Neuronal stem cell (in vitro differentiated cells): ENCODE data around the gene CDC42BPA.

ENCODE experiments used
- DNase-seq: peaks from one replicate; pipeline ENCODE4 v3.0.0-alpha.2; 2013; ENCODE audit warnings: low spot score
- H2AFZ ChIP-seq: one replicate; pipeline ENCODE4 v1.6.1; 2013; ENCODE audit warnings: mild to moderate bottlenecking, low read length, inconsistent platforms
- H2AK5ac ChIP-seq: 2 replicates; pipeline ENCODE4 v1.6.1; 2013; ENCODE audit warnings: low read depth, mild to moderate bottlenecking, inconsistent platforms, low read length, moderate library complexity, mixed read lengths
- H2BK120ac ChIP-seq: 2 replicates; pipeline ENCODE4 v1.6.1; 2013; ENCODE audit warnings: low read depth, mild to moderate bottlenecking, inconsistent platforms, low read length, moderate library complexity, mixed read lengths
- H2BK12ac ChIP-seq: one replicate; pipeline ENCODE4 v1.6.1; 2013; ENCODE audit warnings: low read length, inconsistent platforms
- H2BK15ac ChIP-seq: 2 replicates; pipeline ENCODE4 v1.6.1; 2013; ENCODE audit warnings: mild to moderate bottlenecking, low read length, inconsistent platforms, mixed read lengths
- H2BK5ac ChIP-seq: one replicate; pipeline ENCODE4 v1.6.1; 2013; ENCODE audit warnings: inconsistent platforms, mild to moderate bottlenecking, low read length, moderate library complexity
- H3K14ac ChIP-seq: one replicate; pipeline ENCODE4 v1.6.1; 2013; ENCODE audit warnings: low read length, inconsistent platforms
- H3K18ac ChIP-seq: 2 replicates; pipeline ENCODE4 v1.6.1; 2013; ENCODE audit warnings: low read length, inconsistent platforms
- H3K23ac ChIP-seq: 2 replicates; pipeline ENCODE4 v1.6.1; 2013; ENCODE audit warnings: low read depth, mild to moderate bottlenecking, mixed read lengths, low read length, inconsistent platforms; ENCODE audit not compliant: poor library complexity
- H3K27ac ChIP-seq: replicated peaks from 3 replicates; pipeline ENCODE4 v1.5.1; 2013; ENCODE audit warnings: low read length, inconsistent platforms
- H3K27me3 ChIP-seq, 3 experiments: 2 replicates each; pipeline ENCODE4 v1.6.1; 2013; ENCODE audit warnings: low read length in 3 of 3, mild to moderate bottlenecking in 2 of 3, inconsistent platforms in 1 of 3, low read depth in 1 of 3, mixed read lengths in 1 of 3, moderate library complexity in 1 of 3; ENCODE audit not compliant: control insufficient read depth in 3 of 3, insufficient read depth in 3 of 3
- H3K36me3 ChIP-seq, 2 donors: replicated peaks in 1 of 2; 2 replicates each; pipeline ENCODE4 v1.6.1; 2013; ENCODE audit warnings: low read length in 2 of 2; ENCODE audit not compliant: control insufficient read depth in 2 of 2, insufficient read depth in 2 of 2
- H3K4ac ChIP-seq: 2 replicates; pipeline ENCODE4 v1.6.1; 2013; ENCODE audit warnings: inconsistent platforms, mild to moderate bottlenecking, low read length, moderate library complexity
- H3K4me1 ChIP-seq, 2 donors: 1 replicate in 1 of 2; 2 replicates in 1 of 2; pipeline ENCODE4 v1.6.1; 2013; ENCODE audit warnings: low read length in 2 of 2, low read depth in 1 of 2; ENCODE audit not compliant: control insufficient read depth in 2 of 2, insufficient read depth in 1 of 2
- H3K4me2 ChIP-seq: one replicate; pipeline ENCODE4 v1.6.1; 2013; ENCODE audit warnings: mild to moderate bottlenecking, low read length, inconsistent platforms; ENCODE audit not compliant: insufficient read depth, poor library complexity, severe bottlenecking
- H3K4me3 ChIP-seq, 2 donors: 2 replicates each; pipeline ENCODE4 v1.5.1; 2013; ENCODE audit warnings: low read length in 2 of 2, mild to moderate bottlenecking in 2 of 2, inconsistent platforms in 1 of 2, moderate library complexity in 1 of 2
- H3K79me1 ChIP-seq: one replicate; pipeline ENCODE4 v1.6.1; 2013; ENCODE audit warnings: low read depth, mild to moderate bottlenecking, inconsistent platforms, low read length, moderate library complexity
- H3K9ac ChIP-seq: one replicate; pipeline ENCODE4 v1.6.1; 2013; ENCODE audit warnings: mild to moderate bottlenecking, low read depth, low read length, inconsistent platforms; ENCODE audit not compliant: poor library complexity
- H3K9me3 ChIP-seq, 2 donors: replicated peaks in 1 of 2; 2 replicates each; pipeline versions ENCODE3 to v1.6.1; 2013; ENCODE audit warnings: low read length in 2 of 2, mild to moderate bottlenecking in 2 of 2, inconsistent platforms in 1 of 2, low read depth in 1 of 2, mixed read lengths in 1 of 2, moderate library complexity in 1 of 2; ENCODE audit not compliant: control insufficient read depth in 2 of 2, insufficient read depth in 1 of 2
- H4K8ac ChIP-seq: one replicate; pipeline ENCODE4 v1.6.1; 2013; ENCODE audit warnings: low read depth, mild to moderate bottlenecking, inconsistent platforms, low read length, moderate library complexity
- H4K91ac ChIP-seq: one replicate; pipeline ENCODE4 v1.6.1; 2013; ENCODE audit warnings: low read length, low read depth, mild to moderate bottlenecking, inconsistent platforms; ENCODE audit not compliant: poor library complexity
- WGBS, 2 donors: extraction: QIAGEN DNeasy Blood & Tissue Kit; methylation state at CpG; one replicate each; pipeline ENCODE4 v1.1.7; 2013; ENCODE audit warnings: missing lambda C conversion rate in 2 of 2, mixed read lengths in 1 of 2; ENCODE audit not compliant: insufficient read length in 2 of 2, insufficient replicate concordance in 1 of 2; ENCODE audit errors: extremely low coverage in 2 of 2; 5-methylcytosine and 5-hydroxymethylcytosine counted together

The CDC42BPA gene

DNA sequence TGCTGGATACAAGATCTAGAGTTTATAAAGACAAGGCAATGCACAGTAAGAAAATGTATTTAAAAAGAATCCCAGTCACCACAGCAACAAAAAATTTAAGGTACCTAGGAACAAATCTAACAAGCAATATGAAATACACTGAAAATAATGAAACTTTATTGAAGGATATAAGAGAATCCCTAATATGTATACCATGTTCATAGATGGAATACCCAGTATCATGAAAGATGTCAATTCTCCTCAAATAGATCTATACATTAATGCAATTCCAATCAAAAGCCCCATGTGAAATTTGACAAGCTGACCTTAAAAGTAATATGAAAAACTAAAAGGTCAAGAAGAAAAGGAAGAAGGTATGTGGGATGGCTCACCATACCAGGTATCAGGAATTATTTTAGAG lies 269.0 kb downstream of the CDC42BPA start:
- H3K27me3 ChIP-seq = peaks cover 0 to 1% (median 0%) of the 10 kb centered on the region in 3 experiments
- H2AK5ac ChIP-seq = no peak overlapping the region
- H3K4me2 ChIP-seq = no peak overlapping the region
- no peak overlapping the region for H4K8ac ChIP-seq
- no peak overlapping the region for H3K27ac ChIP-seq
- H3K79me1 ChIP-seq = no peaks in the 10 kb centered on the region
- no peak overlapping the region for H3K4ac ChIP-seq
- no peak overlapping the region for H2BK12ac ChIP-seq
- H2AFZ ChIP-seq = no peak overlapping the region
- H3K18ac ChIP-seq = no peak overlapping the region
- no peak overlapping the region for H3K14ac ChIP-seq
- peaks cover 0 to 19% of the 10 kb centered on the region in 2 donors for H3K36me3 ChIP-seq
- H3K9me3 ChIP-seq = peaks cover 0 to 5% of the 10 kb centered on the region in 2 donors
- no peak for DNase-seq
- H4K91ac ChIP-seq = no peak overlapping the region
- H3K4me1 ChIP-seq = no peaks in the 10 kb centered on the region
- no peak overlapping the region for H3K9ac ChIP-seq
- no peak overlapping the region for H3K23ac ChIP-seq
- no peak overlapping the region for H3K4me3 ChIP-seq
- no peak overlapping the region for H2BK15ac ChIP-seq
- H2BK120ac ChIP-seq = no peak overlapping the region
- no peak overlapping the region for H2BK5ac ChIP-seq

DNA sequence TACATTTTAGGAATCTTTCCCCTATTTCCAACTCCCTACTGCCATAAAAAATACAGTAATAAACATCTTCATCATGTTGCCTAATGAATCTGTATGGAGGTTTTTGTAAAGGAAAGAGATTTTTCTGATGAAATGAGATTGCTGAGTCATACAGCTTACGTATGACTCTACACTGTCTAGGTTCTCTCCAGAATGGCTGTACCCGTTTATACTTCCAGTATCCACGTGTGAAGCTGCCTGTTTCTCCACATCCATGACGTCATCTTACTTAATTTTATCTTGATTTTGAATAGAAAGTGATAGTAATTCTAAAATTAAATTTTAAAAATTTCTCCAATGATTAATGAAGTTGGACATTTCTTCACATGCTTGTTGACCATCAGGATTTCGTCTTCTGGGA lies 274.5 kb downstream of the CDC42BPA start:
- Histone ChIP-seq H3K4ac (no peak overlapping the region), H4K8ac (no peak overlapping the region), H3K18ac (no peak overlapping the region), H2BK12ac (no peak overlapping the region), H3K4me1 (no peaks in the 10 kb centered on the region), H2BK5ac (no peak overlapping the region), H2BK120ac (no peak overlapping the region), H3K9me3 (peaks cover 0 to 9% of the 10 kb centered on the region in 2 donors), H4K91ac (no peak overlapping the region), H3K36me3 (peaks cover 0 to 46% of the 10 kb centered on the region in 2 donors), H2AK5ac (no peak overlapping the region), H2AFZ (no peak overlapping the region), H3K9ac (no peak overlapping the region), H2BK15ac (no peak overlapping the region), H3K23ac (no peak overlapping the region), H3K4me2 (no peak overlapping the region), H3K14ac (no peak overlapping the region), H3K4me3 (no peak overlapping the region), H3K27ac (no peak overlapping the region), H3K79me1 (no peaks in the 10 kb centered on the region), H3K27me3 (peaks cover 0 to 1% (median 0%) of the 10 kb centered on the region in 3 experiments)
- WGBS, 2 donors = no CpG with 5 or more reads among the region's 5 CpGs
- DNase-seq = no peak

- peaks cover 0 to 1% (median 0%) of the 10 kb centered on the region in 3 experiments for H3K27me3 ChIP-seq
- no peak overlapping the region for H2AK5ac ChIP-seq
- H3K4me2 ChIP-seq = no peak overlapping the region
- no peaks in the 10 kb centered on the region for H3K79me1 ChIP-seq
- no peak overlapping the region for H3K4me3 ChIP-seq
- H2BK15ac ChIP-seq = no peak overlapping the region
- H3K27ac ChIP-seq = no peak overlapping the region
- H2AFZ ChIP-seq = no peak overlapping the region
- no peak overlapping the region for H2BK12ac ChIP-seq
- peaks cover 0 to 8% of the 10 kb centered on the region in 2 donors for H3K9me3 ChIP-seq
- H3K4ac ChIP-seq = no peak overlapping the region
- H3K18ac ChIP-seq = no peak overlapping the region
- no peak for DNase-seq
- H3K14ac ChIP-seq = no peak overlapping the region
- H3K9ac ChIP-seq = no peak overlapping the region
- H2BK5ac ChIP-seq = no peak overlapping the region
- no peak overlapping the region for H2BK120ac ChIP-seq
- H4K91ac ChIP-seq = no peak overlapping the region
- WGBS, 2 donors = no CpG with 5 or more reads among the region's 3 CpGs
- H3K23ac ChIP-seq = no peak overlapping the region
- H3K36me3 ChIP-seq = peaks cover 0 to 46% of the 10 kb centered on the region in 2 donors
- H4K8ac ChIP-seq = no peak overlapping the region
- H3K4me1 ChIP-seq = no peaks in the 10 kb centered on the region
These were observed 276.0 kb downstream of the CDC42BPA start for GRCh38 chr1:227042292-227042691.

- no peaks in the 10 kb centered on the region for H3K4me1 ChIP-seq
- no peak overlapping the region for H2AK5ac ChIP-seq
- H3K23ac ChIP-seq = no peak overlapping the region
- H2AFZ ChIP-seq = no peak overlapping the region
- no peak overlapping the region for H4K8ac ChIP-seq
- H2BK5ac ChIP-seq = no peak overlapping the region
- H3K36me3 ChIP-seq = peaks cover 0 to 41% of the 10 kb centered on the region in 2 donors
- H3K4me2 ChIP-seq = no peak overlapping the region
- no peaks in the 10 kb centered on the region for H3K27me3 ChIP-seq
- DNase-seq = no peak
- no peak overlapping the region for H3K14ac ChIP-seq
- H2BK120ac ChIP-seq = no peak overlapping the region
- H3K4me3 ChIP-seq = no peak overlapping the region
- H2BK12ac ChIP-seq = no peak overlapping the region
- WGBS, 2 donors = no CpG with 5 or more reads among the region's 1 CpG
- no peak overlapping the region for H4K91ac ChIP-seq
- no peaks in the 10 kb centered on the region for H3K79me1 ChIP-seq
- no peak overlapping the region for H2BK15ac ChIP-seq
- H3K27ac ChIP-seq = no peak overlapping the region
- no peak overlapping the region for H3K9ac ChIP-seq
- no peak overlapping the region for H3K4ac ChIP-seq
- no peak overlapping the region for H3K18ac ChIP-seq
- peaks cover 0 to 8% of the 10 kb centered on the region in 2 donors for H3K9me3 ChIP-seq
These were observed 279.9 kb downstream of the CDC42BPA start for GRCh38 chr1:227038401-227038800.
